Astrocyte (in vitro differentiated cells and primary cell): ENCODE measurements around the gene C9. TPM values are rescaled to one million over a fixed set of nuclear protein-coding genes. Genes with fewer than 3 reads are reported as not detected.
"Not testable (repeated sequence)": the region's sequence is repeated elsewhere in the genome, so short reads cannot be mapped to it uniquely, and the experiment has no call there.

Experiments used
- DNase-seq: peaks from one replicate; pipeline ENCODE4 v3.0.0-alpha.2; 2010; ENCODE audit warnings: low read depth
- FAIRE-seq: peaks from 2 replicates; lab custom pipeline; 2011; peaks lifted over from hg19 to GRCh38; lab: Jason Lieb, UNC
- H2AFZ ChIP-seq: 2 replicates; pipeline ENCODE4 v1.6.0; 2012; ENCODE audit warnings: low read depth, low read length, inconsistent platforms
- H3K27ac ChIP-seq: 2 replicates; pipeline ENCODE4 v1.5.1; 2011; ENCODE audit warnings: low read depth, low read length, inconsistent platforms
- H3K27me3 ChIP-seq: 2 replicates; pipeline ENCODE4 v1.6.0; 2011; ENCODE audit warnings: low read length, inconsistent platforms; ENCODE audit not compliant: insufficient read depth
- H3K36me3 ChIP-seq: 2 replicates; pipeline ENCODE4 v1.5.1; 2011; ENCODE audit warnings: low read length, inconsistent platforms; ENCODE audit not compliant: insufficient read depth
- H3K4me1 ChIP-seq: 2 replicates; pipeline ENCODE4 v1.5.1; 2011; ENCODE audit warnings: low read length, inconsistent platforms; ENCODE audit not compliant: insufficient read depth
- H3K4me2 ChIP-seq: 2 replicates; pipeline ENCODE4 v1.6.0; 2012; ENCODE audit warnings: low read length, inconsistent platforms
- H3K4me3 ChIP-seq: 2 replicates; pipeline ENCODE4 v1.5.1; 2011; ENCODE audit warnings: low read depth, mild to moderate bottlenecking, low read length, inconsistent platforms; ENCODE audit not compliant: insufficient read depth
- H3K79me2 ChIP-seq: 2 replicates; pipeline ENCODE4 v1.6.0; 2012; ENCODE audit warnings: mild to moderate bottlenecking, low read length, inconsistent platforms; ENCODE audit not compliant: insufficient read depth
- H3K9ac ChIP-seq: 2 replicates; pipeline ENCODE4 v1.6.0; 2012; ENCODE audit warnings: mild to moderate bottlenecking, low read length, inconsistent platforms
- H3K9me3 ChIP-seq: 2 replicates; pipeline ENCODE4 v1.5.1; 2012; ENCODE audit warnings: low read depth, mild to moderate bottlenecking, low read length, inconsistent platforms; ENCODE audit not compliant: insufficient read depth
- H4K20me1 ChIP-seq: 2 replicates; pipeline ENCODE4 v1.6.0; 2012; ENCODE audit warnings: low read length, inconsistent platforms; ENCODE audit not compliant: insufficient read depth
- H3K27ac Mint-ChIP-seq: one replicate; pipeline ENCODE4 v1.8.0; 2021; ENCODE audit warnings: mild to moderate bottlenecking, mixed read lengths; ENCODE audit not compliant: unreplicated experiment
- H3K27me3 Mint-ChIP-seq: one replicate; pipeline ENCODE4 v1.8.0; 2021; ENCODE audit warnings: low read depth, mixed read lengths; ENCODE audit not compliant: unreplicated experiment
- H3K36me3 Mint-ChIP-seq: one replicate; pipeline ENCODE4 v1.8.0; 2021; ENCODE audit warnings: low read depth, mixed read lengths; ENCODE audit not compliant: unreplicated experiment
- H3K4me1 Mint-ChIP-seq: one replicate; pipeline ENCODE4 v1.8.0; 2021; ENCODE audit warnings: low read depth, mixed read lengths; ENCODE audit not compliant: unreplicated experiment
- H3K4me3 Mint-ChIP-seq: one replicate; pipeline ENCODE4 v1.8.0; 2021; ENCODE audit warnings: mild to moderate bottlenecking, moderate library complexity, mixed read lengths; ENCODE audit not compliant: unreplicated experiment
- H3K9me3 Mint-ChIP-seq: one replicate; pipeline ENCODE4 v1.8.0; 2021; ENCODE audit warnings: mild to moderate bottlenecking, mixed read lengths; ENCODE audit not compliant: unreplicated experiment
- EZH2 ChIP-seq: IDR thresholded peaks from 2 replicates; pipeline ENCODE4 v1.6.1; 2012; ENCODE audit warnings: mild to moderate bottlenecking, low read length, inconsistent platforms; ENCODE audit not compliant: insufficient read depth
- total RNA-seq: library from RNA; stranded (reverse); gene quantifications from 2 replicates; pipeline ENCODE4 v1.2.1, GENCODE V29; 2021
- TF ChIP-seq, protein P1 (sequence below): IDR thresholded peaks from 2 replicates; pipeline ENCODE4 v1.5.1; 2011; ENCODE audit warnings: low read depth, mild to moderate bottlenecking, inconsistent platforms, low read length, moderate library complexity; ENCODE audit not compliant: insufficient read depth

The C9 gene
- total RNA-seq, 1 donor from 2014 or later, result 0.07 TPM

DNA sequence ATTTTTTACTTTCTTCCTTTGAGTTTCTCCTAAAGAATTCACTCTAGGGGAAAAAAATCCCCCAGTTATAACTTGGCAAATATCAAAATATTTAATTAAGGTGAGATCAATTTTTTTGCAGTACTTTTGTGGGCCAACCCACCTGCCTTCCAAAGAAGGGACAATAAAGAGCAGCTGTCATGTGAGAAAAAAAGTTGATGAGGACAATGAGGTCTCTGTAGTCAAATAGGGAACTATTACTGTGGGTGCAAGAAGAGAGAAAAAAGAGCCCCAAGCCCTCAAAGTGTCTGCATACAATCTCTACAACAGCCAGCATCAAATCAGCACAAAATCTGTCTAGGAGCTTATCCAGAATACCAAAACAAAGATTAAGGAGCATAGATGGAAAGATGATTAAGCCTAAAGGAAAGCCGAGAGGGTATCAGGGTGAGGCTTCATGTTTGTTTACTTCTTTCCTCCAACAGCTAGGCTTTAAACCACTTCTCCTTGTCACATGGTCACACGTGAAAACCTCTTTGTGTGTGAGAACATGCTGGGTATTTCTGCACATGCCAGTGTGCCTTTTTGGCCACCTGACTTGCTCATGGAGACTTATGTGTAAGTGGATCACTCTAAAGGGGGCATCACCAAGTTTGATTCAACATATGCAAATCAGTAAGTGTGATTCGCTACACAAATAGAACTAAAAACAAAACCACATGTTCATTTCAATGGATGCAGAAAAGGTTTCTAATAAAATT lies 125.8 kb downstream of the C9 start:
- peaks cover 8% of the 10 kb centered on the region for H3K9me3 Mint-ChIP-seq

DNA sequence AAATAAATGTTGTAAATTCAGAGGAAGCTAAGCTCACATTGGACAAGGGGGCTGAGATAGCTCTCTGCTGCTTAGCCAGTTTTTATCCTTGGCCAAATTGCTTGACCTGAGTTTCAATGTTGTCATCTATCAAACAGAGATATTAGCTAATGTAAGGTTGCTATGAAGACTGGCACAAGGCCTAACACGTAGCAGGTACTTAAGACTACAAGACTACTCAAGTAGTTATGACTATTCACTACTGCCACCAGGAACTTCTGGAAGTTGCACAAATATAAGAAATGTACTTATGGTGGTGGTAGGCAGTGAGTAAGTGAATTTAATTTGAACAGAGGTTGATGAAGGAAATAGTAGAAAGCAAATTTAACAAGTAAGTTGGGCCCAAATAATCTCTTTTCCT lies 127.6 kb downstream of the C9 start:
- no peak overlapping the region for H3K27ac ChIP-seq
- no peak overlapping the region for H3K4me2 ChIP-seq
- DNase-seq, result no peak
- Mint-ChIP-seq H3K9me3 (peaks cover 8% of the 10 kb centered on the region), H3K27me3 (no peaks in the 10 kb centered on the region), H3K4me3 (no peak overlapping the region), H3K27ac (no peak overlapping the region), H3K36me3 (no peaks in the 10 kb centered on the region), H3K4me1 (peaks cover 2% of the 10 kb centered on the region)
- H3K9me3 ChIP-seq, result no peaks in the 10 kb centered on the region
- no peak overlapping the region for H3K4me3 ChIP-seq
- H3K79me2 ChIP-seq, result no peaks in the 10 kb centered on the region
- H4K20me1 ChIP-seq, result no peaks in the 10 kb centered on the region
- H3K4me1 ChIP-seq, result no peaks in the 10 kb centered on the region
- H3K36me3 ChIP-seq, result no peaks in the 10 kb centered on the region
- no peak overlapping the region for H2AFZ ChIP-seq
- no peak overlapping the region for H3K9ac ChIP-seq
- no peak for FAIRE-seq
- TF ChIP-seq, protein P1, sequence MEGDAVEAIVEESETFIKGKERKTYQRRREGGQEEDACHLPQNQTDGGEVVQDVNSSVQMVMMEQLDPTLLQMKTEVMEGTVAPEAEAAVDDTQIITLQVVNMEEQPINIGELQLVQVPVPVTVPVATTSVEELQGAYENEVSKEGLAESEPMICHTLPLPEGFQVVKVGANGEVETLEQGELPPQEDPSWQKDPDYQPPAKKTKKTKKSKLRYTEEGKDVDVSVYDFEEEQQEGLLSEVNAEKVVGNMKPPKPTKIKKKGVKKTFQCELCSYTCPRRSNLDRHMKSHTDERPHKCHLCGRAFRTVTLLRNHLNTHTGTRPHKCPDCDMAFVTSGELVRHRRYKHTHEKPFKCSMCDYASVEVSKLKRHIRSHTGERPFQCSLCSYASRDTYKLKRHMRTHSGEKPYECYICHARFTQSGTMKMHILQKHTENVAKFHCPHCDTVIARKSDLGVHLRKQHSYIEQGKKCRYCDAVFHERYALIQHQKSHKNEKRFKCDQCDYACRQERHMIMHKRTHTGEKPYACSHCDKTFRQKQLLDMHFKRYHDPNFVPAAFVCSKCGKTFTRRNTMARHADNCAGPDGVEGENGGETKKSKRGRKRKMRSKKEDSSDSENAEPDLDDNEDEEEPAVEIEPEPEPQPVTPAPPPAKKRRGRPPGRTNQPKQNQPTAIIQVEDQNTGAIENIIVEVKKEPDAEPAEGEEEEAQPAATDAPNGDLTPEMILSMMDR, result no peak
- no peak for TF ChIP-seq EZH2
- H3K27me3 ChIP-seq, result no peaks in the 10 kb centered on the region

More for the DNA sequence above, 125.8 kb downstream of the C9 start:
- Histone ChIP-seq H3K9ac (no peak overlapping the region), H3K4me3 (no peak overlapping the region), H4K20me1 (no peaks in the 10 kb centered on the region), H3K36me3 (no peaks in the 10 kb centered on the region), H3K9me3 (no peaks in the 10 kb centered on the region), H3K4me1 (no peaks in the 10 kb centered on the region), H3K4me2 (no peak overlapping the region), H3K27ac (no peak overlapping the region), H2AFZ (no peak overlapping the region), H3K79me2 (no peaks in the 10 kb centered on the region), H3K27me3 (no peaks in the 10 kb centered on the region)
- no peak for TF ChIP-seq EZH2
- TF ChIP-seq, protein P1, result no peak
- Mint-ChIP-seq H3K4me3 (no peak overlapping the region), H3K27ac (no peak overlapping the region), H3K4me1 (no peaks in the 10 kb centered on the region), H3K36me3 (no peaks in the 10 kb centered on the region), H3K27me3 (no peaks in the 10 kb centered on the region)
- DNase-seq (no peak), FAIRE-seq (no peak)

DNA sequence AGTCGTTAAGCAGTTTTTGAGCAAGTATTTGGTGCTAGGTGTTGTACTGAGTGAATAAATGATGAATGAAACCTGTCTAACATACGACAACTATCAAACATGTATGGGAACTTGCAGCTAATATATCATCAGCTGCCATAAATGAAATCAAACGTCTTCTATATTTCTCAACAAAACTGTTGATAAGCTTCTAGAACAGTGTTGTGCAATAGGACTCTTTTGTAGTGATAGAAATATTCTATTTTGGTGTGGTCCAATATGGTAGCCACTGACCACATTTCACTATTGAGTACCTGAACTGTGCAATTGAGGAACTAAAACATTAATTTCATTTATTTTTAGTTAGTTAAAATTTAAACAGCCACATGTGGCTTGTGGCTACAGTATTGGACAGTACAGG lies 128.6 kb downstream of the C9 start:
- H3K4me1 Mint-ChIP-seq, result peaks cover 2% of the 10 kb centered on the region
- H2AFZ ChIP-seq, result no peak overlapping the region
- H3K4me2 ChIP-seq, result no peak overlapping the region
- FAIRE-seq (no peak), DNase-seq (no peak)
- peaks cover 7% of the 10 kb centered on the region for H3K9me3 Mint-ChIP-seq
- H3K4me3 ChIP-seq, result no peak overlapping the region
- H3K4me3 Mint-ChIP-seq, result no peak overlapping the region
- H3K36me3 Mint-ChIP-seq, result no peaks in the 10 kb centered on the region
- no peaks in the 10 kb centered on the region for H3K36me3 ChIP-seq
- no peaks in the 10 kb centered on the region for H3K27me3 Mint-ChIP-seq
- no peaks in the 10 kb centered on the region for H3K27me3 ChIP-seq
- no peak overlapping the region for H3K27ac Mint-ChIP-seq
- no peak overlapping the region for H3K27ac ChIP-seq
- no peak for TF ChIP-seq EZH2
- TF ChIP-seq, protein P1, result no peak
- no peak overlapping the region for H3K9ac ChIP-seq
- H3K9me3 ChIP-seq, result no peaks in the 10 kb centered on the region
- H3K79me2 ChIP-seq, result no peaks in the 10 kb centered on the region
- no peaks in the 10 kb centered on the region for H4K20me1 ChIP-seq
- no peaks in the 10 kb centered on the region for H3K4me1 ChIP-seq

DNA sequence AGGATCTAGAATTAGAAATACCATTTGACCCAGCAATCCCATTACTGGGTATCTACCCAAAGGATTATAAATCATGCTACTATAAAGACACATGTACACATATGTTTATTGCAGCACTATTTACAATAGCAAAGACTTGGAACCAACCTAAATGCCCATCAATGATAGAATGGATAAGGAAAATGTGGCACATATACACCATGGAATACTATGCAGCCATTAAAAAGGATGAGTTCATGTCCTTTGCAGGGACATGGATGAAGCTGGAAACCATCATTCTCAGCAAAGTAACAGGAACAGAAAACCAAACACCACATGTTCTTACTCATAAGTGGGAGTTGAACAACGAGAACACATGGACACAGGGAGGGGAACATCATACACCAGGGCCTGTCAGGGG lies 129.8 kb downstream of the C9 start:
- not testable (repeated sequence) for DNase-seq, H3K27ac Mint-ChIP-seq, H4K20me1 ChIP-seq, H3K9ac ChIP-seq, H3K79me2 ChIP-seq, H3K27me3 ChIP-seq, H3K9me3 ChIP-seq, H3K4me2 ChIP-seq, H3K4me3 Mint-ChIP-seq, H3K36me3 ChIP-seq, H2AFZ ChIP-seq, H3K9me3 Mint-ChIP-seq, FAIRE-seq, H3K27ac ChIP-seq, H3K4me3 ChIP-seq, H3K4me1 Mint-ChIP-seq, H3K4me1 ChIP-seq, H3K27me3 Mint-ChIP-seq, H3K36me3 Mint-ChIP-seq
